ENCODE measurements around the gene ADRA2C.
"Not testable (repeated sequence)": the region's sequence is repeated elsewhere in the genome, so short reads cannot be mapped to it uniquely, and the experiment has no call there.

Gene ADRA2C

DNA sequence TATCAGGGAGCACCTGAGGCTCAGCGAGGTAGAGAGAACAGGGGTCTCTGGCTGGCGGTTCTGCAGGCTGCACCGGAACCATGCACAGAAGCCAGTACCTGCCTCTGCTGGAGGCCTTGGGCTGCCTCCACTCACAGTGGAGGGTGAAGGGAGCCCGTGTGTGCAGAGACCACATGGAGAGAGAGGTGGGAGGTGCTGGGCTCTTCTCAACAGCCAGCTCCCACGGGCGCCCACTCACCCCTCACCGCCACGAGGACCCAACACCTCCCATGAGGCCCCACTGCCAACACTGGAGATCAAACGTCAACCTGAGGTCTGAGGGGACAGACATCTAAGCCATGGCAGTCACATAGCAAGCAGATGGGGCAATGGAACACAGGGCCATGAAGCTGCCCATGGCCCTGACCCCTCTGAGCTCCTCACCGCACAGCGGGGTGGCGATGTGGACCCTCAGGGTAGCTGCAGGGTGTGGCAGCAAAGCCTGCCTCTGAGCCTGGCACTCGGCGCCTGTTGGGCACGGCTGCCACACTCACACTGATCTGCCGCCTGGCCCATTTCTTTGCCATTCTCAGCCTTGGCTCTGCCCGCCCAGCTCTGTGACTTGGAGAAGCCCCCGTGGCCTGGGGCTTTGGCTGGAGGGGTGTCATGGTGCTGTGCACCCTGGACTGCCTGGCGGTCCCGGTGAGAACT lies 44.8 kb downstream of the ADRA2C start:
- DNase-seq (ENCODE audit: low spot score), result no peak

DNA sequence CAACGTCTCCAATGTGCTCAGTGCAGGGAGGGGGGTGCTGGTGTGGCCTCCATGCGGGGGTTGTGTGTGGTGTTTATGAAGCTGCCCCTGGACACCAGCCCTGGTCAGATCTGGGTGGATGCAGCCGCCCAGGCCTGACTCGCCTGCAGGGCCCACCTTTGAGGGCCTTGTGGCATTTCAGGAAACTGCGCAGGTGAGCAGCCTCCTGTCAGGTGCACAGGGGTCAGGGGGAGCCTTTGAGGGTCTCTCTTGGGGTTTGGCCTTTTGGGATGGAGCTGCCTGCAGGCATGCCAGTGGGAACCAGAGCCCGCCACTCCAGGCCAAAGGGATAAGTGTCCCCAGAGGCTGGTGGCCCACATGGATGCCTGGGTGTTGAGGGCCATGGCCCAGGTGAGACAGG lies 45.4 kb downstream of the ADRA2C start:
- no peak for DNase-seq (ENCODE audit: low spot score)

DNA sequence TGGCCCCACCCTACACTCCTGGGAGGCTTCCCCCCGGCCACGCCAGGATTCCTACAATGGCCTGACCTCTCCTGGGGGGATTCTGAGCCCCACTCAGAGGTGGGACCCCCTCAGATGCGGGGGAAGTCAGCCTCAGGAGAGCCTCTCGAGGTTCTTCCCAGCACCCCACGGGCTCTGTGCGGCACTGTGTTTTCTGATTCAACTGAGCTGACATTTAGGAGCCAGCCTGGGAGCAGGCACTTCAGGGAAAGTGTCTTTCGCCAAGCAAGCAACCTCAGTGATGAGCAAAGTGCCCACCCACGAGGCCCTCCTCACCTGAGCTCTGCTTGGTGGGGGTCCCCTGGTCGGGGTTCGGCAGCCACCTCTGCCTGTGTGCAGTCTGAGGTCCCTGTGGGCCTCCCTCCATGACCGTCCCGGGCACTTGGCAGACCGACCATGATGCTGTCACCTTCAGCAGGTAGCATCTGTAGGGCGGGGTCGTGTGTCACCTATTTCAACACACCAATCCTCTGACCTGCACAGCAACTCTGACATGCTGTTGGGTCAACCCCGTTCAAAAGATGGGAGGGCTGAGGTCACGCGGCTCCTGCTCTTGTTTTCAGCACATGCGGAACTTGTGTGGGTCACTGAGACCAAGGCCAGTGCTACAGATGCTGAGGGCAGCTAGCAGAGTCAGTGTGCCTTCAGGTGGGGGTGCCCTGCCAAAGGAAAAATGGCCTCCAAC lies 46.2 kb downstream of the ADRA2C start:
- DNase-seq (ENCODE audit: low spot score), result no peak

DNA sequence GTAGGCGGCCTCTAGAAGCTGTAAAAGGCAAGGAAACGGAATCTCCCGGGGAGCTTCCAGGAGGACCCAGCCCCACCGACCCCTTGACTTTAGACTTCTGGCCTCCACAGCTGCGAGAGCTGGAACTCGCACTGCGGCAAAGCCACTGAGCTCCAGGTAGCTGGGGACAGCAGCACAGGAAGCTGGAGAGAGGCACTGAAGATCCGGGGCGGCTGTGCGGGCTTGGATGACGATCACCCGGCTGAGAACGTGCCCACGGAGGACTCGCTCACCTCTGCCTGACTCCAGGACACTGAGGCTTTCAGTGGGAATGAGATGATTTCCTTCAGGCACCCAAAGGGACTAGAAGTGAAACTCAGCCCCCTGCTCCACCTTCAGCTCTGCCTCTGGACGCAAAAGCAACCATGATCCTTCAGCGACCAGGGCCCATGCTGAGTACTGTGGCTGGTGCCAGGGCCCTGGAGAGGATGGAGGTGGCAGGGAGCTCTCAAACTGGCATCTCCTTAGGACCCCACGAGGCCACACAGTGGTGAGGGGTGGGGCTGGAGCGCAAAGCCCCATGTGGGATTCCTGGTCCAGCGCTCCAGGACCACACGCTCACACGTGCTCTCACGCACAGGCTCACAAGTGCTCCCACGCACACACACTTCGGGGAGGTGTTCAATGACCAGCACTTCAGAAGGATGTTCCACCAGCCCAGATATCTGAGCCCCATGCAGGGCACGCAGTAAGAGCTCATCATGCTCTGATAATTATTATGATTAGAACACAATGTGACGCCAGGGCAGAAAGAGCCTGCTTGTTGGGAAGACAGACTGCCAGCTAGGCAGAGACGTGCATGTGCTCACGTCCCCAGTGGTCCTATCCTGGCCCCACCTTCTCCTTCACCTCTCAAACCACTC lies 47.2 kb downstream of the ADRA2C start:
- no peak for DNase-seq (ENCODE audit: low spot score)

DNA sequence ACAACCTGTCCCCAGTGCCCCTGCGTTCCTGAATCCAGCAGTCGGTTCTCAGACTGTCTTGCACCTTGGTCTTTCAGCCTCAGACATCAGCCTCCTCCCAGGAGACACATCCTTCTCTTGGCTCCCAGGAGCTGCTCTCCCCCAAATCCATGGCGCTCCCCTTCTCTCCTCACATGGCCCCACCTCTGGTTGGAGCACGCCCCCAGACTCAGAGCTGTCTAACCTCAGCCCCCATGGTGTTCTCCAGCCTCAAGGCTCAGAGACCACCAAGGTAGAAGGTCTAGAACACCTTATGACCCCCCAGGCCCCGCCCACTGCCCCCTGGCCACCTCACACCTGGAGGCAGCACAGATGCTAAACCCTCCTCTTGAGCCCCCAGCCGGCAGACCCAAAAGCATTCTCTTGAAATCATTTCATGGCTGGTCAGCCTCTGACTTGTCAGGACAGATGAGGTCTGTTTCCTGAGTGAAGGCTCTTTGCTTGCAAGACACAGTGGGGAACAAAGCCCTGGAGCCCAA lies 47.9 kb downstream of the ADRA2C start:
- no peak for DNase-seq (ENCODE audit: low spot score)

DNA sequence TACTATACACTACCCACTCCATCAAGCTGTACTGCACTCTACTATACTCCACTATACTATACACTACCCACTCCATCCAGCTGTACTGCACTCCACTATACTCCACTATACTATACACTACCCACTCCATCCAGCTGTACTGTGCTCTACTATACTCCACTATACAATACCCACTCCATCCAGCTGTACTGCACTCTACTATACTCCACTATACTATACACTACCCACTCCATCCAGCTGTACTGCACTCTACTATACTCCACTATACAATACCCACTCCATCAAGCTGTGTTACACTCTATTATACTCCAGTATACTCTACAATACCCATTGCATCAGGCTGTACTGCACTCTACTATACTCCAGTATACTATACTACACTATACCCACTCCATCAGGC lies 48.7 kb downstream of the ADRA2C start:
- not testable (repeated sequence) for DNase-seq (ENCODE audit: low spot score)

DNA sequence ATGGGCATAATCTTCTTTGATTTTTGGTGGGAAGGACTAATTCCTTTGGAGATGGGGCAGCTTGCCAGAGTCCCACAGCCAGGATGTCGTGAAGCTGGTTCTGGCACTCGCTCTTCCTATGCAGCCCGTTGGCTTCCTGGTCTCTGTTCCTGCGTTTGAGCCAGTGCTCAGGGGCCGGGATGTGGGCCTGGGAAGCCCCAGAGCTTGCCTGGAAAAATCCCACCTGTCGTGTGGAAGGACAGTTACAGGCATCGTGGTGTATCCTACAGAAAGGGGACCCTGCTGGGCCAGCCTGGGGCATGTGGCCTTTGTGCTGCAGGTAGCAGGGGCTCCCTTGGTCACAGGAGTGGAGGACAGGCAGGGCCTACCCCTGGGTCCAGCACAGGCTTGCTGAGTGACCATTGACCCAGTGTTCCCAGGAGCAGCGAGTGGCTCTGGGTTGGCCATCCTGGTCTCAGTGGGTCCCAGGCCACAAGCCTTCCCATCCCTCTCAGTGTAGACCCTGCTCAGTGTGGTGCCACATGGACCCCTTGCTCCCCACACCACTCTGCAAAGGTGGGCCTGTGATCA lies 50.2 kb downstream of the ADRA2C start:
- no peak for DNase-seq (ENCODE audit: low spot score)

DNA sequence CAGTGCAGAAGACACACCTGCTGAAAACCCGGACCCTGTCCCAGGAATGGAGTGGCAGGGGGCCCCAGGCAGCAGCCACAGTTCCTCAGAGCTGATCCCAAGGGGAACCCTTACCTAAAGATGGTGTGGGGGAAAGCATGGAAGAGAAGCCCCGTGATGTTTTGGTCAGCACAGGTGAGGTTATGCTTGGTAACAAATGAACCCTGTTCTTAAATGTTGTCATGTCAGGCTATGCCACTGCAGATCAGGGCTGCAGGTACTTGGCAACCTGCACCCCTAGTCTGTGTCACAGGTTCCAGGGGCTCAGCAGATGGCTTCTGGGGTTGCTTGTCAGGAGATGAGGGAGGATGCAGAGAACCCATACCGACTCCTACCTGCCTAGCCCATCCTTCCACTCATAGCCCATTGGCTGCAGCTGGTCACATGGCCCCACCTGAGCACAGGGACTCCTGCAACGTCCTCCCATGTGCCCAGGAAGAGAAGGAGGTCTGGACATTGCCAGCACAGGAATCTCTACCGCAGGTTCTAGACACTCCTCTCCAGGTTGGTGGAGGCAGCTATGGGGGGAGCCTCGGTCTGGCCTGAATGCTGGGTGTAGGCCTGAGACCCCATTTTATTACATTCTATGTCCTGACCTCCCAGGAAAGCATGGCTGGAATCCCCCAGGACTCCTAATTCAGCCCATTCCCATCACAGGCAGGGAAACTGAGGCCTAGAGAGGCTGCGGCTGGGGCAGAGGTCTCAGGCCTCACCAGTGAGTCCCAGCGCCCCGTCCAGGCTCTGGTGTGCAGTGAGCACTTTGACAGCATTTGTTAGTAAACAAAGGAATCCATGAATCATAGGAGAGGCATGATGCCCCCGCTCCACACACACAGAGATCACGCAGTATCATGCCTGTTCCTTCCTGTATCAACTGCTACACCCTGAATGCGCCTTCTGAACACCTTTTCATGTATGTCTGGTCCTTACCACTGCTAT lies 51.1 kb downstream of the ADRA2C start:
- no peak for DNase-seq (ENCODE audit: low spot score)

All from SK-N-DZ (cell line).